Keratinocyte (primary cell): ENCODE measurements around the gene FAM20C.

Experiments
- CTCF ChIP-seq, 3 experiments: IDR thresholded peaks in 1 of 3; conservative IDR thresholded peaks in 1 of 3; optimal IDR thresholded peaks in 1 of 3; 2 replicates in 2 of 3; 3 replicates in 1 of 3; pipeline versions ENCODE3 to v1.5.1; 2011; ENCODE audit warnings: low read length in 3 of 3, mild to moderate bottlenecking in 3 of 3, moderate library complexity in 2 of 3, control low read depth in 1 of 3, inconsistent platforms in 1 of 3; ENCODE audit not compliant: insufficient read depth in 2 of 3; ENCODE audit errors: extremely low read depth in 1 of 3
- EZH2 ChIP-seq: IDR thresholded peaks from one replicate; pipeline ENCODE4 v1.6.1; 2012; ENCODE audit warnings: inconsistent platforms, mild to moderate bottlenecking, low read length, moderate library complexity

GRCh38 chr7:305410-306151 lies 113.2 kb downstream of the FAM20C start:
- TF ChIP-seq EZH2, result no peak
- no peak for TF ChIP-seq CTCF (optimal IDR thresholded peaks at IDR 0.05 in 1 of 3, IDR thresholded peaks at IDR 0.05 in 1 of 3, conservative IDR thresholded peaks at IDR 0.05 in 1 of 3; ENCODE audit: extremely low read depth in 1 of 3, insufficient read depth in 2 of 3, low read length in 3 of 3)
